GM18499 (cell line): ENCODE measurements around the gene DGKB.

Source experiments
- ATAC-seq: cut with Tn5 transposase; IDR thresholded peaks from one replicate; pipeline ENCODE4 v1.9.1; 2021; ENCODE audit warnings: moderate number of reproducible peaks; ENCODE audit not compliant: insufficient read depth, unreplicated experiment

DGKB gene

GRCh38 chr7:14868937-14869336, 33.6 kb downstream of the DGKB start:
- no peak for ATAC-seq

GRCh38 chr7:14861456-14861855, 41.1 kb downstream of the DGKB start:
- no peak for ATAC-seq

DNA sequence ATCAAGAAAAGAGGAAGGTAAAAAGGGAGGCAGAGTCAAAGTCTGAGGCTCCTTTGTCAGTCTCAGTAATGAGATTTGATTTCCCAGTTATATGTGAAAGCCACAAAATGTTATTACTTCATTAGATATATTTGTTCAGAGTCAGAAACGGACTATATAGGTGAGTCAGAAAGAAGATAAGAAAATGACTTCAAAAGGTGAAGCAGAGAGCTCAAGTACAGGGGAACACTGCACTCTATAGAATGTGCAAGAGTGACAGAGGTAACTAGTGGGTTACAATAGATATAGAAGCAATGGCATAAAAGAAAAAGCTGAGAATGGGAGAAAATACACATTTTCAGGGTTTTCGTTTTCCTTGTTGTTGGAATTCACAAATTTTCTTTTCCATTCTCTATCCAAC, 43.3 kb downstream of the DGKB start:
- ATAC-seq = no peak

DNA sequence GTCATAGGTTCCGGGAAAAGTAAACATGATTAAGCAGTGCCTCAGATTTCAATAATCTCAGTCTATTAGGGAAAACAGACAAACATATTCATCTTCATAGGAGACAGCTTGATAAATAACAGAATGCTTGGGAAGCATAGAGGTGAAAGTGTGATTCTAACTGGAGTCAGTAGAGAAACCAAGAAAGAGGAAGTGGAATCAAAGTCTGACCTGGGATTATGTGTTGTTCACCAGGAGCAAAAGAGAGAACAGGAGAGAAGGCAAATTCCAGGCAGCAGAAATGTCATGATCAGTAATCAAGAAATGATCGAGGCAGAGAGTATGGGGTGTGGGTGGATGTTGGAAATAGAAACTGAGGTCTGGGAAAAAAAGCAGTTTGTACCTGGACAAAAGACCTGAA, 43.7 kb downstream of the DGKB start:
- no peak for ATAC-seq

GRCh38 chr7:14858410-14858809, 44.1 kb downstream of the DGKB start:
- ATAC-seq = no peak

DNA sequence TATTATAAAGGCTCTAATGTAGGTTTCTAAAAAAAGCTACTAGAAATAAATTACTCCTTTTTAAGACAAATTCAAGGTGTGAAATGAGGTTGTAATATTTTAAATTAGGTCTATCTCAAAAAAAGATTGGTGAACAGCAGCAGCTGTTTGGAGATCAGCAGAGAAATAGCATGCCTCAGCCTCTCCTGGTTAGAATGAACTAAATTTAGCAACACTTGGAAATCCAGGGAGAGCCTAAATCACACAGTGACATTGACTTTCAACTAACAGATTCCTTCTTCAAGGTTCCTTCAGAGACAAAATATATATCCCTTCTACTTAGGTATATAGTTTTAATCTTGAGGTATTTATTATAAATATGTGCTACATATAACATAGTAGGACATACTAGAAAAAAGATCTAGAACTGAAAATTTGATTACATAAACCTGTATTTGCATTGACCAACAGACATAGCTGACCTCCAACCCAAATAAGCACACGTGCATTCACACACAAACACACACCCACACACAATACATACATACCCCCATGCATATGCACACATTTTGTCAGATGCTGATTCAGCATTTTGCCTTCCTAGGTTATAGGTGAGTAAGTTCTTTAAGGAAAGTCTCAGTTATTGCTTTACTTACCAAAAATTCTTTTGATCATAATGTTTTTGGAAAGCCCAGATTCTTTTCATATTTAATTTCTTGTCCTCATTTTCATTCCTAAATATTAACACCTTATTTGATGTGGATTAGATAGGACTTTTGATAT, 47.3 kb downstream of the DGKB start:
- ATAC-seq = no peak

DNA sequence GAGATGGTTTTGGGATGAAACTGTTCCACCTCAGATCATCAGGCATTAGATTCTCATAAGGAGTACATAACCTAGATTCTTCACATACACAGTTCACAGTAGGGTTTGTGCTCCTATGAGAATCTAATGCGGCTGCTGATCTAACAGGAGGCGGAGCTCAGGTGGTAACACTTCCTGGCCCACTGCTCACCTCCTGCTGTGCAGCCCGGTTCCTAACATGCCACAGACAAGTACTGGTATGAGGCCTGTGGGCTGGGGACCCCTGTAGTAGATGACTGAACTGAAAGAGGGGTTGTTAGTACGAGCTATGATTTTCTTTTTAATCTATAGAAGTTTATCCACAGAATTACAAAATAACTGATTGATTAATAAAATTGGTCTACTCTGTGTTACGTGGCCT, 48.1 kb downstream of the DGKB start:
- ATAC-seq = no peak

GRCh38 chr7:14851610-14852009, 50.9 kb downstream of the DGKB start:
- ATAC-seq = no peak

GRCh38 chr7:14850039-14850438, 52.5 kb downstream of the DGKB start:
- ATAC-seq = no peak

- no peak for ATAC-seq
Observed at GRCh38 chr7:14846405-14846804, 56.1 kb downstream of the DGKB start.

- no peak for ATAC-seq
Observed at GRCh38 chr7:14843755-14844154, 58.8 kb downstream of the DGKB start.

DNA sequence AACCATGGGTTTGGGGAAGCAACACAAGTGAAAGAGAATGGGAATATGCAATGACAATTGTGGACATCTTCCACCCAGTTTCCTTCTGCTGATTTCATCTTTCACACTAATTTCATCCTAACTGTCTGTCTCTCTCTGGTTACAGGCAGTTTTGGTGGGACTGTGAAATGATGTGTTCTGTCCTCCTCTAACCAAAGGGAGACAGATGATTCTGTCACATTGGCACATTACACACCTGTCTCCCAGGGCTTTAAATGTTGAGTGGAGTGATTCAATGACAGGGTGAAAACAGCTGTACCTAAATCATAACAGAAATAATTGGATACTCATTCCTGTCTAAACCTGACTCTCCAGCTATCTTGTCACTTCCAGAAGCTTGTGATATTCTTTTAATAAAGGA, 60.0 kb downstream of the DGKB start:
- ATAC-seq = no peak

- no peak for ATAC-seq
Observed at GRCh38 chr7:14841869-14842268, 60.7 kb downstream of the DGKB start.

DNA sequence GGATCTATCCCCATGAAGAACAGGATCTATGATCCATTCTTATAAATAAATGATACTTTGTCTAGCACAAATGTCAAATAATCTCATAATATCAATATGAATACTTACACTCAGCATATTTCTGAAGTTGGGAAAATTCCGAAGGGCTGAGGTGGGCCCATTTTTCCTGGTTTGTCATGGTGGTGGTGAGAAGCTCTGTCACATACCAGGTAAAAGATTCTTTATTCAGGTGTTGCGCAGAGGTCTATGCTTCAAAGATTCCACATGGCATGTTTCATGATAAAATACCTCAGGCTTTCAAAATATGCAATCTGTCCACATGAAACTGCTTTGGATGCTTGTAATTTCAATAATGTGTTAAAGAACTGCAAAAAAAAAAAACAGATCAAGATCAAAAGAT, 61.5 kb downstream of the DGKB start:
- ATAC-seq = no peak

DNA sequence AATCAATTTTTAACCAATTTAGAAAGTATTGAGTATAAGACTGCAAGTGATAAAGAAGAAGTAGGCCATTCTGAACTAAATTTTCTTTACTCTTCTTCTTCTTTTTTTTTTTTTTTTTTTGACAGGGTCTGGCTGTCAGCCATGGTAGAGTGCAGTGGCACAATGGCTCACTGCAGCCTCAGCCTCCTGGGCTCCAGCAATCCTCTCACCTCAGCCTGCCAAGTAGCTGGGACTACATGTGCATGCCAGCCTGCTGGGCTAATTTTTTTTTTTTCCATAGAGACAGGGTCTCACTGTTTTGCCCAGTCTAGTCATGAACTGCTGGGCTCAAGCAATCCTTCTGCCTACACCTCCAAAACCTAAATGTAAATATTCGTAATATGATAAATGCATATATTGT, 63.2 kb downstream of the DGKB start:
- ATAC-seq = no peak

GRCh38 chr7:14837216-14837615, 65.3 kb downstream of the DGKB start:
- ATAC-seq = no peak

DNA sequence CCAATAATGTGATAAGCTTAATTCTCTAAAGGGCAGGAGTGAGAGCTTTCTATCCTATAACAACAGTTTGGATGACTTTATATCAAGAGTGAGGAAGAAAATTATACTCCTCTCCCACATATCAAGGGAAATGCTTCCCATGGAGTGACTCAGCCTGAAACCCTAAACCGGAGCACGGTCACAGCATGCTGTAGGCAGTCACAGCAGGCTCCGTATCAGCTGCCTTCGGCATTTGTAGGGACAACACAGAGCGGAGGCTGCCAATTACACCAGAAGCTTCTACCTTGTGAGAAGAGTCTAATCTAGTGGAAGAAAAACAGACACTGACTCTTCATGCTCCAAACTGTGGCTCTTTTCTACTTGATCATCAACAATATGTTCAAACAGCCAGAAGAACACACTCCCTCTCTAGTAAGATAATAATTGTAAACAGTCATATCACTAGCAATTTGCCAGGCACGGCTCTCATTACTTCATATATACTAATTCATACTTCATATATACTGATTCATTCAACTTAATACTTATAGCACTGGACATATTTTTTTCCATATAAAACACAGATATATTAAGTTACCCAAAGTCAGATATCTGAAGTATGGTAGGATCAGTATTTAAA, 65.9 kb downstream of the DGKB start:
- no peak for ATAC-seq

DNA sequence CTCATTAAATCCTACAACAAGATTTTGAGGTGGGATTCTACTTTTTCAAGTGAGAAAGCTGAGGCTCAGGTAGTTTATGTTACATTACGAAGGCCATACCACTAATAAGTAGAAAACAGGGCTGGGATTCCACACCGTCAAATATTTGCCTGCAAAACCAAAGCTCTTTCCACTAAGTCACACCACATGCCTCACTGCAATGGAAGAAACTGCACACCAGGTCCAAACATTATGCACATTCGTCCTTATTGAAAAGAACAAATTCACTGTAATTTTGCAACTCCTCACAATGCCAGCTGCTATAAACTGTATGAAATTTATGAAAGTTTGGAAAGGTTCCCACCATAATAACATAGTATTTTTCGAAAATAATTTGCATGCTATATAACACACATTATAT, 66.5 kb downstream of the DGKB start:
- ATAC-seq = no peak

GRCh38 chr7:14835384-14835783, 67.2 kb downstream of the DGKB start:
- no peak for ATAC-seq

DNA sequence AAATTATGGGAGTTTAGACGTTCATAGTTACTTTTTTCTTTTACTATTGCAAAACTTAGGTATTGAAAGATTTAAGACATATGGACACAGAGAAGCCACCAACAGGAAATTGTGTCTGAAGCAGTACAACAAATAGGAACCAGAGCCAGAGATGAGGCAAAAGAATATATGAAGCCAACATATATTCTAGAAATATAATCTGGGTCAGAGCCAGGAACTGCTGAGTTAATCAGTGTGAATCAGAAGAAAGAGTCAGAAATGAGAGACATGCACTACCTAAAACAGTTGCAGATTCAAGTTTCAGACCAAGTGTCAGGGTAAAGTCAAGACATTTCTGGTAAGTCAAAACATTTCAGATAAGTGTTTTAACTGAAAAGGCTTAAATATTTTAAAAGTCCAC, 67.7 kb downstream of the DGKB start:
- ATAC-seq = no peak

- ATAC-seq = no peak
Observed at GRCh38 chr7:14834456-14834855, 68.1 kb downstream of the DGKB start.

GRCh38 chr7:14833707-14834106, 68.8 kb downstream of the DGKB start:
- ATAC-seq = no peak
